Stimulated activated CD8-positive, alpha-beta memory T cell treated with anti-CD3 and anti-CD28 coated beads, Interleukin-12 subunit alpha, Interleukin-12 subunit beta, amount 100 ng/mL, for 1 hour (primary cell): ENCODE data around the gene CTNNA1.

Source experiments
- DNase-seq: peaks from one replicate; pipeline ENCODE4 v3.0.0-alpha.2; 2020; ENCODE audit warnings: low read depth

CTNNA1 gene

GRCh38 chr5:138950421-138951031 is 197.3 kb downstream of the CTNNA1 start:
- no peak for DNase-seq

DNA sequence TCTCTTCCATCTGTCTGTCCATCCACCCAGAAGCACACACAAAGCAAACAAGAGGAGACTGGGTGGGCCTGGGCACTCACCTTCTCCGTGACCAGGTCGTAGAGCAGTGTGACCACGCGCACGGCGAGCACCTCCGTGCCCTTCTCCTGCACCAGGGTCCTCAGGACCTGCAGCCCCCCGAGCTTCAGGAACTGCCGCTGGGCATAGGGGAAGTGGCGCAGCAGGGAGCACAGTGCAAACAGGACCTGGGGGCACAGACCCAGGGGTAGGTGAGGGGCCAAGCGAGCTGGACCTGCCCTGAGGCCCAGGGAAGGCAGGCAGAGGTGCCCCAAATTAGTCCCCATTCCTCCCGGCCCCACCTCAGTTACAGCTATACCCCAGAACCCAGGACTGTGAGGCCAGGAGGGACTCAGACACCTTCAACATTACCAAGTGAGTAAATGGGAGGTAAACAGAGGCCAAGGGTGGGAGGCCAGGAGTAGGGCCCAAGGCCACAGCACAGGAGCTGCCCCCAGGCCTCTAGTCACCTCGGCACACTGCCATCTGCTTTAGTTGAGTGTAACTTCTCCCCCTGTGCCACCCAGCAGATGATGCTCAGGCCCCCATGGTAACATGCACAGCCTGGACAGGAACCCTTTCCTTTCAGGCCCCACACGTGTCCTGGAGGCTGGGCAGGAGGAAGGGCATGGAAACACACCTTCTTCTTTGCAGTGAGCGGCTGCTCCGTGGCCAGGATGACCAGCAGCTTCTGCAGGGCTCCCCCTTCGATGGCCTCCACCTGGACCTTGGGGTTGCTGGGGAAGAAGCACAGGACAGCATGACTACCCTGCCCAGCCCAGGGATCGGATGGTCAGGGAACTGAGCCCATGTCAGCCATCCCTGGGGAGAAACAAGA is 198.1 kb downstream of the CTNNA1 start:
- no peak for DNase-seq

DNA sequence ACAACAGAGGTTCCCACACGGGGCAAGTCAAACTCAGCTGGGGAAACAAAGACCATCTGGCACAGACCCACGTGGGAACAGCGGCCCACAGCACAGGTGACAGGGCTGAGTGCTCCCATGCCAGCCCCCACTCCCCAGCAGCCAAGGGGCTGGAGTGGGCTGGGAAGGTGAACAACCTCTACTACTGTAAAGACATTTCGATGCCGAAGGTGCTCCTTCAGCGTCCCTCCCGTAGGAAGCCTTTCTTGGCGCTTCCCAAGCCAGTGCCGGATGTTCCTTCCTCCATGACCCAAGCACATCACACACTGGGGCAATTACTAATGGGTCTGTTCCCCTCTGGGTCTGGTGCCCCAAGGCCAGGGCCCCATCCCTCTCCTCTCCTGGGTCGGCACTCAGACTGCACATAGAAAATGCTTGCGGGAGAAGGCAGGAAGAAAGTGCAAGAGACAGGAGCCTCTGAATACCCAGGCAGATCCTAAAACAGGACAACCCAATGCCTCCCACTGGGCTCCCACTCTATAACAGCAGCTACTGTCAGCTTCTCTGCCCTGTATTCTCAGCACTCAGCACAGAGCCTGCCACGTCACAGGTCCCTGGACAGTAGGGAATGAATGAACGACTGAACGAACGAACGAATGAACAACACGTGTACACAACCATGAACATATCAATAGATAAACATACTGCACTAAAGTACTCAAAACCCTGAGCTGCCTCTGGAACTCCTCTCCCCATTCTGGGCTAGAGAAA is 198.9 kb downstream of the CTNNA1 start:
- no peak for DNase-seq

GRCh38 chr5:138952962-138953361 is 199.7 kb downstream of the CTNNA1 start:
- no peak for DNase-seq

DNA sequence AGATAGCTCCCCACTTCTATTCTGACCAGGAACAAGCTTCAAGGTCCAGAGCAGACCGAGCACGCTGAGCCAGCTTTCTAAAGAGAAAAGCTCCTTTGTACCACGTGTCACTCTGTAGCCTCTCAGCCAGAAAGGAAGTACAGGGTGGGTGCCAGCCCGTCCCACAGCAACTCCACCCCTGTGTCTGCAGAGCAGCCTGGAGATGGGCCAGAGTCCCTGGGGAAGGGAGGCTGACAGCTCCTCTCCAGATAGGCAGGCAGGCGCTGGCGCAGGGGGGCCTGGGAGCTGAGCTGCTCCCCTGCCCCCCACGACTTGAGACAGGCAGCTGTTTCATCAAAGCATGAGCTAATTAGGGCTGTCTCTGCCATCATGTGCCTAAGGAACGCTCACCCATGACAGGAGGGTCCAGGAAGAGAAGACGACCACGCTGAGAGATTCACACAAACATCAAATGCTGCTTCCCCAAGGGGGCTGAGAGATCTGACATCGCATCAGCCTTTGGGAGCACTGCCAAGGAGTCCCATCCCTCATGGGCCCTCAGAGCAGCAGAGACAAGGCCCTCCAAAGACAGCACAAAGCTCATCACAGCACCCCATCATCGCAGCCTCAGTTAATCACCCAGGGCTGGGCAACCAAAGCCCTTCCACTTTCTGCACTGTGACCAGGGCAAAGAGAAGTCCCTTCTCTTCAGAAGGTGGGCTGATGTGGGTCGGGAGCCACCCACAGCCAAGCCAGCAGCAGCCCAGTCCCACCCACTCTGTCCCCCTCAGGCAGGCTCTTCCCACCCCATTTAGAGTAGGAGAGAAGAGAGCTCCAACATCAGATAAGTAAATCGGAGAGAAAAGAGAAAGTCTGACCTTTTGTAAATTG is 200.4 kb downstream of the CTNNA1 start:
- no peak for DNase-seq

GRCh38 chr5:138954257-138955012 is 201.2 kb downstream of the CTNNA1 start:
- DNase-seq, result no peak

DNA sequence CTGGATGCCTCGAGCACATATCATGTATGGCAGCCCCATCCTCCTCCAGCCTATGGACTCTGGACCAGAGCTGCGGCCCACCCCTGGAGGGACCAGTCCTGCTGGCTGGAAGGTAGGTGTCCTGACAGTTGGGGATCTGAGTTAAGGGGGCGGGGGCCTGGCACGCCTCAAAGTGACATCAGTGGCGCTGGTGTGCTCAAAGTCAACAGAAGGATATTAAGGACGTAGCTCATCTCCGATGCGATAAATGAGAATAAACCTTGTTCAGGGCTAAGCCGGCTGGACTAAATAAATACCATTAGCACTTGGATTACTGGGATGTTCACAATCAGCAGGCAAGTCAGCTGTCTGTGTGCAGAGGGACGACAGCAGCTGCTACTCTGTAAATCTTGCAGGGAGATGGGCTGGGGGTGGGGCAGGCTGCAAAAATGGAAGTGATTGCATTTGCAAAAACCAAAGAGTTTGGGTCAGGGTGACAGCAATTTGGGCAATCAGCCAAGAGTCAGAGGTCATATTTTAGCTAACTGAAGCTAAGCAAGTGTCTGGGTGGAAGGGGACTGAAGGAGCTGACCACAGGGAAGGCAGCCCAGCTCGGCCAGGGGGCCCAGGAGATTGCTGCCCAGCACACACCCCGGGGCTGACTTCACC is 201.9 kb downstream of the CTNNA1 start:
- DNase-seq, result no peak

- no peak for DNase-seq
Measured at GRCh38 chr5:138955671-138956295, 202.6 kb downstream of the CTNNA1 start.

- DNase-seq, result no peak
Measured at GRCh38 chr5:138956801-138957200, 203.6 kb downstream of the CTNNA1 start.

DNA sequence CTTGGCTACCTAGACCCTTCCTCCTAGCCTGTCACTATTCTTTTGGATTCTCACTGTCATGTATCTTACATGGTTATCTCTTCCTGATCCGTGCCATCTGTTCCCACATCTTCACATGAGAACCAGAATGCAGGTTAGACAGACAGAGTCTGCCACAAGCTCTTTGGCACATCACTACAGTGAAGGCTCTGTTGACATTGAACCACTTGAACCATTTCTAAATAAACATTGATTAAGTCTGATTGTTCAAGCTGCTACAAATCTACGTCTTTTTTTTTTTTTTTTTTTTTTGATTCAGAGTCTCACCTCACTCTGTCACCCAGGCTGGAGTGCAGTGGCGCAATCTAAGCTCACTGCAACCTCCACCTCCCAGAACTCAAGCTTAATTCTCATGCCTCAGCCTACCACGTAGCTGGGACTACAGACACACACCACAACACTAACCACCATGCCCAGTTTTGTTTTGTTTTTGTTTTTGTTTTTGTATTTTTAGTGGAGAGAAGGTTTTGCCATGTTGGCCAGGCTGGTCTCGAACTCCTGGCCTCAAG is 207.0 kb downstream of the CTNNA1 start:
- DNase-seq, result no peak

DNA sequence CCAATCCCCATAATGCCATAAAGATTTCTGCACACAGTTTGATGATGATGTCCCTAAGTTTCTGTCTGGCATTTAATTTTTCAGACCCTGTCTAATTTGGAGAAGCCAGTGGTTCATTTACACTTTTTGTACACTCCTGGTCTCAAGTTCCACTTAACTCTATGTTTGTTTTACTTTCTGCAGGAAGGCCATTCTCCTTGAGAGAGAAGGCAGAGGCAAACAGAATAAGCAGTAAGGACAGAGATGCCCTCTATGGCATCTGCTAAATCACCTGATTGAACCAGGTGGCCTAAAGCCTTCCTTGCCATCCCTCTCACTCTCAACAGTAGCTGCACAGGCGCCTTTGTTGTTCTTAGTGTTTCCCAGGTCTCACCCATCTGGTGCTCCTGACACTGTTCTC is 208.0 kb downstream of the CTNNA1 start:
- no peak for DNase-seq

GRCh38 chr5:138961729-138962128 is 208.5 kb downstream of the CTNNA1 start:
- no peak for DNase-seq

- no peak for DNase-seq
Measured at GRCh38 chr5:138962614-138963370, 209.6 kb downstream of the CTNNA1 start.

- DNase-seq, result no peak
Measured at GRCh38 chr5:138963763-138964371, 210.6 kb downstream of the CTNNA1 start.

- DNase-seq, result no peak
Measured at GRCh38 chr5:138964647-138965201, 211.5 kb downstream of the CTNNA1 start.

DNA sequence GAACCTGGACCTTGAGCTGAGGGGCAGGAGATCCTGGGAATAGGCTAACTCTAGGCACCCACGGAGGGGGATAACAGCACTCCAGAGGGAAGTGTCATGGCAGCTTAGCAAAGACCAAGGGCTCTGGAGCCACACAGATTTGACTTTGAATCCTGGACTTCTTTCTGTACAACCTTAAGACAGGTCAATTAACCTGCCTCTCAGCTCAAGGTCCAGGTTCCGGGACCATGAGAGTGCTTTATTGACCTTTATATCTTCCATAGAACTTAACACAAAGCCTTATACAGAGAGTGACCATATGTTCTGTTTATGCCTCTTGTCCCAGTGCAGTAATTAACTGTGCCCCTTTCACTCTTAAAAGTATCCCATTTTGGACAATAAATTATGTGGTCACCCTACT is 212.4 kb downstream of the CTNNA1 start:
- DNase-seq, result no peak

GRCh38 chr5:138966236-138966985 is 213.2 kb downstream of the CTNNA1 start:
- DNase-seq, result no peak
